Activated CD4-positive, alpha-beta T cell treated with anti-CD3 and anti-CD28 coated beads, Interleukin-2, amount 10 ng/mL, durations not matched to agents 7 days and 5 days (primary cell): Measurements from ENCODE around the gene UGT2A3. TPM values are rescaled to one million over a fixed set of nuclear protein-coding genes. Genes with fewer than 3 reads are reported as not detected.
"Not testable (repeated sequence)": the region's sequence is repeated elsewhere in the genome, so short reads cannot be mapped to it uniquely, and the experiment has no call there.

ENCODE experiments used
- CTCF ChIA-PET: fragments of 350-600 bp; sonication (Branson Sonifier 250); formaldehyde crosslinking; loops from one replicate; lab custom pipeline; 2021; ENCODE audit warnings: antibody characterized with exemption; lab: Charles Lee
- POLR2A ChIA-PET: fragments of 350-600 bp; sonication (Branson Sonifier 250); formaldehyde crosslinking; loops from one replicate; lab custom pipeline; 2021; ENCODE audit warnings: antibody characterized with exemption; lab: Charles Lee
- DNase-seq: peaks from one replicate; pipeline ENCODE4 v3.0.0-alpha.2; 2020
- H3K27ac Mint-ChIP-seq: one replicate; pipeline ENCODE4 v1.8.0; 2021; ENCODE audit warnings: mild to moderate bottlenecking, moderate library complexity, mixed read lengths
- H3K27me3 Mint-ChIP-seq: one replicate; pipeline ENCODE4 v1.8.0; 2021; ENCODE audit warnings: mixed read lengths
- H3K36me3 Mint-ChIP-seq: one replicate; pipeline ENCODE4 v1.8.0; 2021; ENCODE audit warnings: low read depth, mixed read lengths
- H3K4me1 Mint-ChIP-seq: one replicate; pipeline ENCODE4 v1.8.0; 2021; ENCODE audit warnings: mixed read lengths
- H3K4me3 Mint-ChIP-seq: one replicate; pipeline ENCODE4 v1.8.0; 2021; ENCODE audit warnings: mild to moderate bottlenecking, moderate library complexity, mixed read lengths
- H3K9me3 Mint-ChIP-seq: one replicate; pipeline ENCODE4 v1.8.0; 2021; ENCODE audit warnings: mixed read lengths
- total RNA-seq, 2 experiments: library from RNA; stranded (reverse); gene quantifications; one replicate each; pipeline ENCODE4 v1.2.3, GENCODE V29; 2021

UGT2A3 gene
- total RNA-seq, 2 experiments from 2014 or later: not detected

GRCh38 chr4:68951806-68952585, 392 bp upstream of the UGT2A3 start:
- no peaks in the 10 kb centered on the region for H3K36me3 Mint-ChIP-seq
- CTCF ChIA-PET: no interaction called here
- no peaks in the 10 kb centered on the region for H3K9me3 Mint-ChIP-seq
- H3K27ac Mint-ChIP-seq: no peak overlapping the region
- DNase-seq: no peak
- H3K27me3 Mint-ChIP-seq: no peaks in the 10 kb centered on the region
- H3K4me3 Mint-ChIP-seq: no peak overlapping the region
- POLR2A ChIA-PET: no interaction called here
- H3K4me1 Mint-ChIP-seq: no peaks in the 10 kb centered on the region

GRCh38 chr4:68950033-68950432, 1.6 kb downstream of the UGT2A3 start:
- Mint-ChIP-seq H3K27ac (no peak overlapping the region), H3K4me1 (no peaks in the 10 kb centered on the region), H3K27me3 (no peaks in the 10 kb centered on the region), H3K4me3 (no peak overlapping the region), H3K36me3 (no peaks in the 10 kb centered on the region), H3K9me3 (no peaks in the 10 kb centered on the region)
- CTCF ChIA-PET: interaction anchor here (1.1 kb wide), 1 partner anchor 16 kb away, joined by 3 read pairs; no protein-coding TSS in a partner anchor
- no peak for DNase-seq
- POLR2A ChIA-PET: no interaction called here

GRCh38 chr4:68948985-68949384, 2.6 kb downstream of the UGT2A3 start:
- no peak for DNase-seq

GRCh38 chr4:68948044-68948743, 3.4 kb downstream of the UGT2A3 start:
- no peaks in the 10 kb centered on the region for H3K9me3 Mint-ChIP-seq

More at GRCh38 chr4:68948985-68949384, 2.6 kb downstream of the UGT2A3 start:
- Mint-ChIP-seq H3K36me3 (no peaks in the 10 kb centered on the region), H3K4me1 (no peaks in the 10 kb centered on the region), H3K27me3 (no peaks in the 10 kb centered on the region), H3K4me3 (no peak overlapping the region), H3K9me3 (no peaks in the 10 kb centered on the region), H3K27ac (no peak overlapping the region)
- CTCF ChIA-PET: interaction anchor here (1.1 kb wide), 1 partner anchor 14 kb away, joined by 3 read pairs; no protein-coding TSS in a partner anchor
- POLR2A ChIA-PET: no interaction called here

GRCh38 chr4:68929076-68929737, 22.4 kb downstream of the UGT2A3 start:
- H3K27ac Mint-ChIP-seq: no peak overlapping the region
- no peaks in the 10 kb centered on the region for H3K36me3 Mint-ChIP-seq
- no peak for DNase-seq
- H3K4me3 Mint-ChIP-seq: no peak overlapping the region
- no peaks in the 10 kb centered on the region for H3K27me3 Mint-ChIP-seq
- POLR2A ChIA-PET: no interaction called here
- H3K4me1 Mint-ChIP-seq: no peaks in the 10 kb centered on the region
- H3K9me3 Mint-ChIP-seq: no peaks in the 10 kb centered on the region
- CTCF ChIA-PET: no interaction called here

More at GRCh38 chr4:68948044-68948743, 3.4 kb downstream of the UGT2A3 start:
- H3K27me3 Mint-ChIP-seq: no peaks in the 10 kb centered on the region
- no peak overlapping the region for H3K4me3 Mint-ChIP-seq
- POLR2A ChIA-PET: no interaction called here
- DNase-seq: no peak
- no peak overlapping the region for H3K27ac Mint-ChIP-seq
- CTCF ChIA-PET: no interaction called here
- no peaks in the 10 kb centered on the region for H3K4me1 Mint-ChIP-seq
- no peaks in the 10 kb centered on the region for H3K36me3 Mint-ChIP-seq

- H3K4me1 Mint-ChIP-seq: no peaks in the 10 kb centered on the region
- no peak for DNase-seq
- no peaks in the 10 kb centered on the region for H3K36me3 Mint-ChIP-seq
- POLR2A ChIA-PET: no interaction called here
- CTCF ChIA-PET: no interaction called here
- H3K27ac Mint-ChIP-seq: no peak overlapping the region
- H3K9me3 Mint-ChIP-seq: peaks cover 2% of the 10 kb centered on the region
- H3K4me3 Mint-ChIP-seq: no peak overlapping the region
- H3K27me3 Mint-ChIP-seq: no peaks in the 10 kb centered on the region
Measured at GRCh38 chr4:68927165-68927564, 24.4 kb downstream of the UGT2A3 start.

GRCh38 chr4:68922202-68922601, 29.4 kb downstream of the UGT2A3 start:
- H3K27ac Mint-ChIP-seq, H3K4me1 Mint-ChIP-seq, POLR2A ChIA-PET, H3K36me3 Mint-ChIP-seq, H3K27me3 Mint-ChIP-seq, DNase-seq, H3K9me3 Mint-ChIP-seq, CTCF ChIA-PET, H3K4me3 Mint-ChIP-seq: not testable (repeated sequence)

GRCh38 chr4:68921051-68921450, 30.6 kb downstream of the UGT2A3 start:
- Mint-ChIP-seq H3K27ac (no peak overlapping the region), H3K36me3 (no peaks in the 10 kb centered on the region), H3K4me1 (no peaks in the 10 kb centered on the region), H3K9me3 (peaks cover 2% of the 10 kb centered on the region), H3K4me3 (no peak overlapping the region), H3K27me3 (no peaks in the 10 kb centered on the region)
- POLR2A ChIA-PET: no interaction called here
- CTCF ChIA-PET: no interaction called here
- DNase-seq: no peak

GRCh38 chr4:68917016-68917415, 34.6 kb downstream of the UGT2A3 start:
- H3K4me3 Mint-ChIP-seq: no peak overlapping the region
- H3K27me3 Mint-ChIP-seq: no peaks in the 10 kb centered on the region
- H3K27ac Mint-ChIP-seq: no peak overlapping the region
- ChIA-PET POLR2A (no interaction called here), CTCF (no interaction called here)
- no peak for DNase-seq
- H3K36me3 Mint-ChIP-seq: no peaks in the 10 kb centered on the region
- H3K4me1 Mint-ChIP-seq: no peaks in the 10 kb centered on the region
- H3K9me3 Mint-ChIP-seq: no peaks in the 10 kb centered on the region

GRCh38 chr4:68912807-68913206, 38.8 kb downstream of the UGT2A3 start:
- no peak for DNase-seq
- POLR2A ChIA-PET: no interaction called here
- no peaks in the 10 kb centered on the region for H3K27me3 Mint-ChIP-seq
- H3K4me3 Mint-ChIP-seq: no peak overlapping the region
- H3K36me3 Mint-ChIP-seq: no peaks in the 10 kb centered on the region
- H3K27ac Mint-ChIP-seq: no peak overlapping the region
- CTCF ChIA-PET: no interaction called here
- H3K9me3 Mint-ChIP-seq: no peaks in the 10 kb centered on the region
- H3K4me1 Mint-ChIP-seq: no peaks in the 10 kb centered on the region

- Mint-ChIP-seq H3K4me1 (no peaks in the 10 kb centered on the region), H3K36me3 (no peaks in the 10 kb centered on the region), H3K27ac (no peak overlapping the region), H3K27me3 (no peaks in the 10 kb centered on the region), H3K9me3 (no peaks in the 10 kb centered on the region), H3K4me3 (no peak overlapping the region)
- POLR2A ChIA-PET: no interaction called here
- CTCF ChIA-PET: no interaction called here
- DNase-seq: no peak
Measured at GRCh38 chr4:68909385-68909784, 42.2 kb downstream of the UGT2A3 start.

- no peak for DNase-seq
- CTCF ChIA-PET: no interaction called here
- Mint-ChIP-seq H3K4me1 (no peaks in the 10 kb centered on the region), H3K27me3 (no peaks in the 10 kb centered on the region), H3K4me3 (no peak overlapping the region), H3K27ac (no peak overlapping the region), H3K36me3 (no peaks in the 10 kb centered on the region), H3K9me3 (no peaks in the 10 kb centered on the region)
- POLR2A ChIA-PET: no interaction called here
Measured at GRCh38 chr4:68907788-68908700, 43.6 kb downstream of the UGT2A3 start.
